Spleen (tissue), 7 donors: Measurements from ENCODE around the gene ADAM10.

ENCODE experiments used
- CTCF ChIP-seq, 11 experiments: fragments of 200-600 bp in 7 of 11; fragments of 450-650 bp in 4 of 11; sonication (generic) in 4 of 11; IDR thresholded peaks in 8 of 11; conservative IDR thresholded peaks in 3 of 11; 1 replicate in 7 of 11; 2 replicates in 4 of 11; pipeline versions ENCODE4 v1.4.0 to v1.8.0; 2016 to 2021; ENCODE audit warnings: antibody characterized with exemption in 11 of 11, inconsistent platforms in 4 of 11, mild to moderate bottlenecking in 1 of 11
- POLR2A ChIP-seq, 3 donors: fragments of 450-650 bp; IDR thresholded peaks; one replicate each; pipeline ENCODE4 v1.5.1; 2017; ENCODE audit warnings: antibody characterized with exemption in 3 of 3, mild to moderate bottlenecking in 1 of 3
- donor health status: DM: no; HTN: no; CAD: no; lungs with moderate emphysema.
- donor health status: DM: no; HTN: no; CAD: no.
- donor health status: DM: no; HTN: no; CAD: no.

GRCh38 chr15:58666957-58667356 lies 82.5 kb downstream of the ADAM10 start:
- TF ChIP-seq CTCF (IDR thresholded peaks at IDR 0.05 in 8 of 11, conservative IDR thresholded peaks at IDR 0.05 in 3 of 11) (no peak), POLR2A (IDR thresholded peaks at IDR 0.05) (no peak)
